ENCODE data around the gene OPTC.
"Not testable (repeated sequence)": the region's sequence is repeated elsewhere in the genome, so short reads cannot be mapped to it uniquely, and the experiment has no call there.

The OPTC gene

GRCh38 chr1:203465146-203465798, 28.7 kb upstream of the OPTC start:
- DNase-seq (ENCODE audit: low spot score): no peak

- DNase-seq (ENCODE audit: low spot score): no peak
These were observed 28.0 kb upstream of the OPTC start for GRCh38 chr1:203465948-203466347.

- DNase-seq (ENCODE audit: low spot score): not testable (repeated sequence)
These were observed 26.9 kb upstream of the OPTC start for GRCh38 chr1:203466906-203467549.

DNA sequence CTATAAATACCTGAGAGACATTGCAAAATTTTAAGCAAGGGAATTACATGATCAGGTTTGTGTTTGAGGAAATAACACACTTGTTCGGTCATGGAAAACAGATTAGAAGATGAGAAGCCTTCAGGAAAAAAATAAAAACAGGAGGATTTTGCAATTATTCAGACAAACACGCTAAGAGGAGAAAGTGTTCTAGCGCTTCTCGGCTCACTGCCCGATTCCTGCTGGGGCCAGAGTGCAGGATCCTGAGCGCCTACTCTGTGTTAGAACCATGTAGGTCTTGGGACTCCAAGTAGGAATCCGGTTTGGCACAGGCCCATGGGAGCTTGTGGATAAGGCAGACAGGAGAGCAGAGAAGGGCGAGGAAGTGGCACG, 26.4 kb upstream of the OPTC start:
- no peak for DNase-seq (ENCODE audit: low spot score)

GRCh38 chr1:203468326-203468725, 25.6 kb upstream of the OPTC start:
- DNase-seq (ENCODE audit: low spot score): no peak

DNA sequence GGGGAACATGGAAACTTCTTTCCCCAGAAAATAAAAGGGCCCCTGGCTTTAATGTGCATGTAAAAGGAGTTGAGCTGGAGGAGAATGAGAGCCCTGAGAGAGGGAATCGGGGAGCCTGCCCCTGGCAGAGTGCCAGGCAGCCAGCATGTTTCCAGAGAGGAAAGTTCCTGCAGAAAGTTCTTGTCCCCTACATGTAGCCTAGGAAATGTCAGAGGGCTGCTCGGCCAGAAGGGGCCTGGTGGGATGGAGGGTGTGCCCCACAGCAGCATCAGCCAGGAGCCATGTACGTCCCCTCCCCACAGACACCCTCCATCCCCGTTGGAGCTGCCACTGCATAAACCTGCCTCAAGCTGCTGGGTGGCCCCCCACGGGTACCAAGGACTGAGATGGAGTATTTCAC, 23.7 kb upstream of the OPTC start:
- no peak for DNase-seq (ENCODE audit: low spot score)

- DNase-seq (ENCODE audit: low spot score): no peak
These were observed 22.1 kb upstream of the OPTC start for GRCh38 chr1:203471841-203472240.

DNA sequence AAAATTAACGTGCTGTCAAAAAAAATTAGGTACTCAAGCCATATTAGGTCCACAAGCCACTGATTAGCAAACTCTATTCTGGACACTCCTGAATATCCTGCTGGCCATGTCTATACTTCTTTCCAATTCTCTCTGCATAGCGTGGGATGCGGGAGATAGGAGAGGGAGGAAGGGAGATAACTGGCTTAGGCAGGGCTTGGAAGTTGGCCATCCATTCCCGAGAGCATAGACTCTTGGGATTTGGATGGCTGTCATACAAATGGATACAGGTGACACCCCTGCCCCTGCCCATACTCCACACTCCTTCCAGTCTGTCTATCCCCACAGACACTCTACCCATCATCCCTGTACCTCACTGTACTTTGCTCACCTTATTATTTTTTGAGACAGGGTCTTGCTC, 20.7 kb upstream of the OPTC start:
- DNase-seq (ENCODE audit: low spot score): no peak

- no peak for DNase-seq (ENCODE audit: low spot score)
These were observed 20.1 kb upstream of the OPTC start for GRCh38 chr1:203473781-203474305.

DNA sequence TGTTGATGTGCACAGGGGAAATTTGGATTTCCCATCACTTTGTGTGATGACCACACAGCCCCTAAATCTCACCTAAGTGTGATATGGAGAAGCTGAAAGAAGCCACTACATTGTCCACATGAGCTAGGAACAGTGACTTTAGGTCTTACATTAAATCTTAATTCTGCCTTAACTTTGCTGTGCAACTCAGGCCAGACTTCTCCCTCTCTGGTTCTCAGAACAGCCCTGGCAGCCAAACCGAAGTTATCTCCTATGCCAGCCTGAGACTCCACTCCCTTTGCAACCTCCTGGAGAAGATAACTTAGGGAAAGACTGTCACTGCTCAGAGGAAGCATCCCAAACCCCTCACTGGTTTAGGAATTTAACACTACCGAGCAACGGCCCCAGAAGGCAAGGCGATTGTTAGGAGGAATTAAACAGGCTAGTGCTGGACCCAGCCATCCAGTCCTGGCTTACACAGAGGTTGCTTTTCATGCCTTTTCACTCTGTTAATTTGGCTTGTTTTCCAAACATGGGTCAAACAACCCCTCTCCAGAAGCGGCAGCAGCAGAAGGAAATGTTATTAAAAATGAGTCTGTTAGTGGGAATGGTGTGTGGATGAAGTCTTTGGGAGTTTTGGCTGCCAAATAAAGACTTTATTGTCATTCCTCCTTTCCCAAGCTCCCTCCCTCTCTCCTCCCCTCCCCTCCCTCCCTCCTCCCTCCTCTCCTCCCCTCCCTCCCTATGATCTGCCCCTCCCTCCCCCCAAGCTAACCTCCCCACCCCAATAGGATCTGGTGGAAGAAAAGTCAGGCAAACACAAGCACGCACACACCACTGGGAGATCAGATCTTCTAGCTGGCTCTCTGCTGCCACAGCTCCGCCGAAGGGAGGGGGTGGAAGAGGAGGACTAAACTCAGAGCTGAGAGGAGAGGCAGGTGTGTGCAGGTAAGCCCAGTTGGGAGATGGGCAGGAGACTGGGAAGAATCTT, 18.7 kb upstream of the OPTC start, which contains the start of gene PRELP:
PRELP (plus strand) TSS at position 795 of the 970 bp plus-strand sequence. CDS start 7,379 bp downstream, outside the sequence.
- peak; percentile 75 for DNase-seq (ENCODE audit: low spot score)

DNA sequence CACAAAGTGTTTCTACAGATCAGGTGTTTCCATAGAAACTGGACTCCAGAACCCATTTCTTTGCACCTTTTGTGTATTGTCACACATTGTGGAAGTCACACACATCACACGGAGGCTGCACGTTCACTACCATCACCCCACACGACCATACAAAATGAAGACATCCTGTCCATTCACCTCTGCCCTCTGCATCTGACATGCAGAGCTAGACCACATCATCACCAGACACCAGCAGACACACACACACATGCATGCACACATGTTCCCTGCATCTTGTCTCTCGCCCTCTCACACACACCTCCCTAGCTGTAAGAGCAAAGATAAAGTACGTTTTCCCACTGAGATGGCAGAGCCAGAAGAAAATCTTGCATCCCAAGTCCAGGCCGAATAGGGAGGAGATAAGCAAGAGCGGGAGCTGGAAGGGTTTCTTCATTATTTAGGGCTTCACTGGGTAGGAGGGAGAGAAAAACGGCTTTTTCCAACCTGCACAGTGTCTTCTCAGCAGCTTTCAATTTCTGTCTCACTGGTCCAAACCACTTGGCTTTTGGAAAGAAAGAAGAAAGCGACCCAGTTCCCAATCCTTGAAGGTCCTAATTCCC, 17.6 kb upstream of the OPTC start:
- no peak for DNase-seq (ENCODE audit: low spot score)

DNA sequence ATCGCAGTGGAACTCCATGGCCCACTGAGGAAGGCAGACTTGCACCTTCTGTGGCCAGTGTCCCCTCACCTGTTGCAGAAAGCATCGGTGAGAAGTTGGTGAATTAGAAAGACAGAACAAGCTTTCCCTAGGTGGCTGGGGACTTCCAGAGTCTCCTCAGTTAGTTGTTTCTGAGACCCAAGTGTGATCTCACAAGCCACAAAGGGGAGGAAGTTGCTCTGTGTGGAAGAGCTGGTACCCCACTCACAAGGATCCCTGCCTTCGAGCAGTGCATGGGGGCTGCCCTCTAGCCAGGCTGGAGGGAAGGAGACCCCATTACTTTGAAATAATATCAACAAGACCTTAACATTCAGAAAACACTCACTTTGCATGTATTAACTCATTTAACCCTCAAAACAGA, 16.2 kb upstream of the OPTC start:
- DNase-seq (ENCODE audit: low spot score): no peak

GRCh38 chr1:203478231-203478630, 15.7 kb upstream of the OPTC start:
- no peak for DNase-seq (ENCODE audit: low spot score)

GRCh38 chr1:203478986-203479385, 15.0 kb upstream of the OPTC start:
- DNase-seq (ENCODE audit: low spot score): no peak

GRCh38 chr1:203479646-203480045, 14.3 kb upstream of the OPTC start:
- no peak for DNase-seq (ENCODE audit: low spot score)

- DNase-seq (ENCODE audit: low spot score): no peak
These were observed 13.9 kb upstream of the OPTC start for GRCh38 chr1:203480084-203480483.

GRCh38 chr1:203480525-203481084, 13.3 kb upstream of the OPTC start:
- no peak for DNase-seq (ENCODE audit: low spot score)

GRCh38 chr1:203481196-203481595, 12.8 kb upstream of the OPTC start:
- DNase-seq (ENCODE audit: low spot score): no peak

GRCh38 chr1:203486618-203487370, 7.2 kb upstream of the OPTC start:
- no peak for DNase-seq (ENCODE audit: low spot score)

DNA sequence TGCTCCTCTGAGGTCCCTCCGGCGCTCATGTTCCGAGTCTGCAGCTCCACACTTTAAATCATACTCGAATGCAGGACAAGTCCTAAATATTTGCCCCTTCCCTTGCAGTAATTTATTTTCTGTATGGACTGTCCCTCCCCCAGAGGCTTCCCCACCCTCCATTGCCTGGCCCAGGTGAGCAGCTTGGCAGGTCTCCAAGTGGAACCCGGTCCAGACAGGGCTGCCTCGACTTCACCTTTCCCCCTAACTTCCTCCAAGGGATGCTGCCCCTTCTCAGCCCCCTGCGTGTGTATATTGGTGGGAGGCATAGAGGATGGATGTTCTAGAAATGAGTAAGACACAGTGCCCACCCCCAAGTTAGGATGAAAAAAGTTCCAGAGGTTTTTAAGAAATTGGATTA, 5.4 kb upstream of the OPTC start:
- DNase-seq (ENCODE audit: low spot score): no peak

GRCh38 chr1:203490607-203491006, 3.3 kb upstream of the OPTC start:
- no peak for DNase-seq (ENCODE audit: low spot score)

All from Ammon's horn (tissue), 1 donor.